Measurements from ENCODE around the gene PCDHA1.

PCDHA1 gene

DNA sequence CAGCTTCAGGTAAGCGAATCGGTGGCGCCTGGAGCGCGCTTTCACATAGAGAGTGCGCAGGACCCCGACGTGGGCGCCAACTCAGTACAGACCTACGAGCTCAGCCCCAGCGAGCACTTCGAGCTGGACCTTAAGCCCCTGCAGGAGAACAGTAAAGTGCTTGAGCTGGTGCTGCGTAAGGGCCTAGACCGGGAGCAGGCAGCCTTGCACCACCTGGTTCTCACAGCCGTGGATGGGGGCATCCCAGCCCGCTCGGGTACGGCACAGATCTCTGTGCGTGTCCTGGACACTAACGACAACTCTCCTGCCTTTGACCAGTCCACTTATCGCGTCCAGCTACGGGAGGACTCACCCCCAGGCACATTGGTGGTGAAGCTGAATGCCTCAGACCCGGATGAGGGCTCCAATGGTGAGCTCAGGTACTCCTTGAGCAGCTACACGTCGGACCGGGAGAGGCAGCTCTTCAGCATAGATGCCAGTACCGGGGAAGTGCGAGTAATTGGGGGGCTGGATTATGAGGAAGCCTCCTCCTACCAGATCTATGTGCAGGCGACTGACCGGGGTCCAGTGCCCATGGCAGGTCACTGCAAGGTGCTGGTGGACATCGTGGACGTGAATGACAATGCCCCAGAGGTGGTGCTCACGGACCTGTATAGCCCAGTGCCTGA, 181.4 kb downstream of the PCDHA1 start:
- peaks cover 25% of the 10 kb centered on the region for H3K27me3 Mint-ChIP-seq (ENCODE audit: low read depth)
- H3K36me3 Mint-ChIP-seq (ENCODE audit: low read depth) = no peaks in the 10 kb centered on the region
- H3K4me3 Mint-ChIP-seq = peak overlapping the region; percentile 74 to 80 (median 77)
- H3K4me1 Mint-ChIP-seq = peaks cover 20% of the 10 kb centered on the region
- no peaks in the 10 kb centered on the region for H3K9me3 Mint-ChIP-seq
- TF ChIP-seq, protein P1, sequence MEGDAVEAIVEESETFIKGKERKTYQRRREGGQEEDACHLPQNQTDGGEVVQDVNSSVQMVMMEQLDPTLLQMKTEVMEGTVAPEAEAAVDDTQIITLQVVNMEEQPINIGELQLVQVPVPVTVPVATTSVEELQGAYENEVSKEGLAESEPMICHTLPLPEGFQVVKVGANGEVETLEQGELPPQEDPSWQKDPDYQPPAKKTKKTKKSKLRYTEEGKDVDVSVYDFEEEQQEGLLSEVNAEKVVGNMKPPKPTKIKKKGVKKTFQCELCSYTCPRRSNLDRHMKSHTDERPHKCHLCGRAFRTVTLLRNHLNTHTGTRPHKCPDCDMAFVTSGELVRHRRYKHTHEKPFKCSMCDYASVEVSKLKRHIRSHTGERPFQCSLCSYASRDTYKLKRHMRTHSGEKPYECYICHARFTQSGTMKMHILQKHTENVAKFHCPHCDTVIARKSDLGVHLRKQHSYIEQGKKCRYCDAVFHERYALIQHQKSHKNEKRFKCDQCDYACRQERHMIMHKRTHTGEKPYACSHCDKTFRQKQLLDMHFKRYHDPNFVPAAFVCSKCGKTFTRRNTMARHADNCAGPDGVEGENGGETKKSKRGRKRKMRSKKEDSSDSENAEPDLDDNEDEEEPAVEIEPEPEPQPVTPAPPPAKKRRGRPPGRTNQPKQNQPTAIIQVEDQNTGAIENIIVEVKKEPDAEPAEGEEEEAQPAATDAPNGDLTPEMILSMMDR (IDR thresholded peaks at IDR 0.05; ENCODE audit: unreplicated experiment in 3 of 3) = no peak
- no peak overlapping the region for H3K27ac Mint-ChIP-seq

DNA sequence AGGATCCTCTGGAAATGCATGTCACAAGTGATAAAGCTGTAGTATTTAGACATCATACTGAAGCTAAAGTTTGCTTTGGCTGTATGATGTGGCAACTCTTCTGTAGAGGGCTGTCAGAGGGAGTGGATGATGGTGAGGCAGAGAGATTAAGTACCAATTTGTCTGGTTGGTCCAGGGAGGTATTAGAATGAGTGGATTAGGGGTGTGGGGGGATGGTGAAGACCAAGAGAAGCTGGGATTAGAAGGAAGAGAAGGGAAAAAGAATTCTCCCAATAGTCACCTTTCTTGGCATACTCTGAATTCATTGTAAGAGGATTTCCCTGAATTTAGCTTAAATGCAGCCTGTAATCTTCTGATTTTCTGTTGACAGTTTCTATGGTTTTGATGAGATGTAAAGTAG, 183.9 kb downstream of the PCDHA1 start:
- H3K27me3 Mint-ChIP-seq (ENCODE audit: low read depth) = peaks cover 22% of the 10 kb centered on the region
- no peaks in the 10 kb centered on the region for H3K9me3 Mint-ChIP-seq
- TF ChIP-seq, protein P1 (IDR thresholded peaks at IDR 0.05; ENCODE audit: unreplicated experiment in 3 of 3) = no peak
- H3K4me3 Mint-ChIP-seq = no peak overlapping the region
- no peaks in the 10 kb centered on the region for H3K36me3 Mint-ChIP-seq (ENCODE audit: low read depth)
- no peak overlapping the region for H3K27ac Mint-ChIP-seq
- peaks cover 13% of the 10 kb centered on the region for H3K4me1 Mint-ChIP-seq

DNA sequence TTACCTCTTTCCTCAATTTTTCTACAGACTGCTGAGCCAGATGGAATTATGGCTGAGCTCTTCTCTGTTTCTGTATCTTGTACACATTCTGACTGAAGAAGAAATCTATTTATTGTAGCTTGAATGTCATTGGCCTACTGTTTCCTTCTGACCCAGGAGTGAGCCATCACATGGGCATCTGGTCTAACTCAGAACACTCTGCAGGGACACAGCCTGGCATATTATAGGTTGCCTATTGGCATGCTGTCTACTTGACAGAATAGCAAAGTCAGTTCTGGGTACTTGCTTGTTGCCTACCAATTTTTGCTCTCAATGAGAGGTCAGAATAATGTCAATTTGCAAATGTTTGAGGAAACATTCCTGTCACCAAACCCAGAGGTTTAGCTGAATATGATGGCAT, 187.6 kb downstream of the PCDHA1 start:
- Mint-ChIP-seq H3K27ac (no peak overlapping the region), H3K4me1 (peaks cover 13% of the 10 kb centered on the region), H3K27me3 (ENCODE audit: low read depth) (no peaks in the 10 kb centered on the region), H3K36me3 (ENCODE audit: low read depth) (no peaks in the 10 kb centered on the region), H3K9me3 (no peaks in the 10 kb centered on the region), H3K4me3 (no peak overlapping the region)
- TF ChIP-seq, protein P1 (IDR thresholded peaks at IDR 0.05; ENCODE audit: unreplicated experiment in 3 of 3) = no peak

DNA sequence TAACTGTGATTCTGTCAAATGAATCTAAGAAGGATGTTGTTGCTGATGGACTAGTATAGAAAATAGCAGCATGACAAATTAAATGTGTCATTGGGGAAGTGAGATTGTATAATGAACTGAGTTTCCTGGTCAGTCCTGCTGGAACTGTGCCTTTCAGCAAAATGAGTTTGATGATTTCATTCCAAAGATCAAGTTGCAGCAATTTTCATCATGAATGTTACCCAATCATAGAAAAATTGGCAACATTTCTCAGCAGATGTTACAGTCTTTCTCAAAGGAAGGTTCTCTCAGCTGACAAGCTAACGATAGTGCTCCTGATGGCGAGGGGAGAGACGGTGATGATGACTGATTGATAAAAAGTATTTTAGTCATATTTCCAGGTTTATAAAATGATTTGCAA, 191.1 kb downstream of the PCDHA1 start:
- Mint-ChIP-seq H3K27me3 (ENCODE audit: low read depth) (no peaks in the 10 kb centered on the region), H3K9me3 (no peaks in the 10 kb centered on the region), H3K27ac (peak overlapping the region in 1 of 3 experiments; percentile 42), H3K4me1 (peaks cover 13% of the 10 kb centered on the region), H3K4me3 (no peak overlapping the region), H3K36me3 (ENCODE audit: low read depth) (no peaks in the 10 kb centered on the region)
- TF ChIP-seq, protein P1 (IDR thresholded peaks at IDR 0.05; ENCODE audit: unreplicated experiment in 3 of 3) = no peak

DNA sequence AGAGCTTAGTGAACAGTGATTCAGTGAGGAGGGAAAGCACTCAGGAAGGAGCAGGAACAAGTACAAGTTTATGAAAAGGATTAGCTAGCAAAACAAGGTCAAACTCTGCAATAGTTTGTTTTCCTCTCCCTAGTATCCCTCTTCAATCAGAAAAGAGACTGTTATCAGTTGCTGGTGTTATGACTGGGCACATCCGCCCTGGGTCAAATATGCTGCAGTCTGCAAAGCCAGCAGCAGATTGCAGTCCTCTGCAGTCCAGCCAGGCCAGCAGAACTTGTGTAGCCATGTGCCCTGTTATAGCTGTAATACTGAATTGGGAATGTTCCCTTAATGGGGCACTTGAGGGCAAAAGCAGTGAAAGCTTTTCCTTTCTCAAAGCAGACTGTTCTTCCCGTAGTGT, 192.3 kb downstream of the PCDHA1 start:
- no peaks in the 10 kb centered on the region for H3K27me3 Mint-ChIP-seq (ENCODE audit: low read depth)
- peaks cover 13% of the 10 kb centered on the region for H3K4me1 Mint-ChIP-seq
- H3K4me3 Mint-ChIP-seq = no peak overlapping the region
- no peaks in the 10 kb centered on the region for H3K9me3 Mint-ChIP-seq
- H3K36me3 Mint-ChIP-seq (ENCODE audit: low read depth) = peaks cover 4% of the 10 kb centered on the region
- TF ChIP-seq, protein P1 (IDR thresholded peaks at IDR 0.05; ENCODE audit: unreplicated experiment in 3 of 3) = no peak
- no peak overlapping the region for H3K27ac Mint-ChIP-seq

DNA sequence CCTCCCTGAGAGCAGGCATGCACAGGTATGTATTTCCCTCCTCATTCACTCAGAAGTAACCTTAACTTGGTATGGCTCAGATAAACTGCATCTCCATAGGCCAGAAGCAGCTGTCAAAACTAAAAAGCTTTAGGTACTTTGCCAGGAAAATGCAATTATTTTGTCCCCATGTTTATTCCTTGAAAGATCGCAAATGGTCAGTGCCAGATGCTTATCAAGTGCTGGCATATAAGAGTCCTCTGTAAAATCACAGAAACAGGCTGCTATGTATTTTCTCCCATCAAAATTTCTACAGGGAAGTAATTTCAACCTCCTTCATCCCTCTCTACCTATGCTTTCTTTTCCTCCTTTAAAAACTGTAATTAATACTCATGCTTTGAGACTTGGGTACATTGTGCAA, 193.0 kb downstream of the PCDHA1 start:
- Mint-ChIP-seq H3K4me3 (no peak overlapping the region), H3K4me1 (peaks cover 13% of the 10 kb centered on the region), H3K36me3 (ENCODE audit: low read depth) (peaks cover 4% of the 10 kb centered on the region), H3K9me3 (no peaks in the 10 kb centered on the region), H3K27me3 (ENCODE audit: low read depth) (no peaks in the 10 kb centered on the region), H3K27ac (no peak overlapping the region)
- TF ChIP-seq, protein P1 (IDR thresholded peaks at IDR 0.05; ENCODE audit: unreplicated experiment in 3 of 3) = no peak

Data from nephron (organoid).